Measurements from ENCODE around the gene PXT1.
"Not testable (repeated sequence)": the region's sequence is repeated elsewhere in the genome, so short reads cannot be mapped to it uniquely, and the experiment has no call there.

PXT1 gene

DNA sequence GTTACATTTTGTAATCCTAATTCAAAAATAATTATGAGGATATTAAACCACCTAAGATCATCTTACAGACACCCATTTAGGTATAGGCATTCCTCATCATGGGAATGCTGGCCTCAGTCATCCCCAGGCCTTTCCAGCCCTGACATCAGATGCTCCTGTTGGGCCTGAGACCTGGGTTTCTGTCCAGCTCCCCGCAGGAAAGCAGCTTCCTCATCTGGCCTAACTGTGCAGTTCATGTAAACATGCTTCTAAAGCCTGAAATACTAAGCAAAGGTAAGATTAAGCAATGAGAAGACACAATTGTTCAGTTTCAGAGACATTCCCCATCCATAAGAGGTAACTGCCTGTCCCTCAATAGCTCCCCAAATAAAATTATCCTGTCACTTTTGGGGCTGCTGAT is 74.2 kb downstream of the PXT1 start:
- DNase-seq: no peak

DNA sequence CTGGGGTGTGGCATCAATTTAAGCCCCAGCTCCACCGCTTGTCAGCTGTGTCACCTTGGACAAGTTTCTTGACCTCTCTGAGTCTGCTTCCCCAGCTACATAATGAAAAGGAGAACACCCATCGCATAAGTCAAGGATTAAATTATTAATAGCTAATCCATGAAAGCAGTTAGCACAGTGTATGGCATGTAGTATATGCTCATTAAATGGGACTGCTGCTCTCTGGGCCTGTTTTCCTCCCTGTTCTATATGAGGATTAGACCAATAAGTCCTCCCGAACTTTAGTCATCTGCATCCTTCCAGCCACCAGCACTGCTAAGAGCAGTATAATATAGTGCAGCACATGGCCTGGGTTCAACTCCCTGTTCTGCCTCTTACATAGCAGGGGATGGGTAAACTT is 74.9 kb downstream of the PXT1 start:
- no peak for DNase-seq

DNA sequence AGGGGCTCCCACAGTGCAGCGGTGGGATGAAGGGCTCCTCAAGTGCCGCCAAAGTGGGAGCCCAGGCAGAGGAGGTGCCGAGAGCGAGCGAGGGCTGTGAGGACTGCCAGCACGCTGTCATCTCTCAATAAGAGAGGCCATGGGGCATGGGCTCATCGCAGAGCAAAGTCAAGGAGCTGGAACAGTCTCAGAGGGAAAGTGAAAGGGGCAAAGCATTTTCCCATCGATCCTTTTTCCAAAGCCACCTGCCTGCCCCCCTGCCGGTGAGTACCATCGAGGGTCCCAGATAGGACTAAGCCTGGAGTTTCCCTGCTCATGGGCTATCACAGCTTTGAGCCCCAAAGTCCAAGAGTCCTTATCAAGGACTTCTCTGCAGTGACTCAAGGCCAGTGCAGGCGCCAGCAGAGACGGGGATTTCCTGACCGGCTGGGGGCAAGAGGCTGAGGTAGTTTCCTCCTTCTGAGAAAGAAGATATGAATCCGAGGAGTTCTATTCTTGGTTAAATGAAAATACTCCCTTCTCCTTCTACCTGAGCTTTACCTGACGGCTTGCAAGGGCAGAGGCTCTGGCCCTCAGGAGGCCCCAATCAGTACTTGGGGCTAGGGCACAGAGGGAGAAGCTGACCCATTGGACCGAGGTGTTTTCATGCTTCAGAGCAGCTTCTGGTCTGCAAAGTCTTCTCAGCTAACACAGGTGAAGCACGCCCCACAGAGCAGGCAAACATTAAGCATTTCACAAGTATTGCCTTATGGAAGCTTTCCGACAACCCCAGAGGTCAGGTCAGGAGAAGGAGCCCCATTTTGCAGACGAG is 77.8 kb downstream of the PXT1 start:
- DNase-seq: no peak

DNA sequence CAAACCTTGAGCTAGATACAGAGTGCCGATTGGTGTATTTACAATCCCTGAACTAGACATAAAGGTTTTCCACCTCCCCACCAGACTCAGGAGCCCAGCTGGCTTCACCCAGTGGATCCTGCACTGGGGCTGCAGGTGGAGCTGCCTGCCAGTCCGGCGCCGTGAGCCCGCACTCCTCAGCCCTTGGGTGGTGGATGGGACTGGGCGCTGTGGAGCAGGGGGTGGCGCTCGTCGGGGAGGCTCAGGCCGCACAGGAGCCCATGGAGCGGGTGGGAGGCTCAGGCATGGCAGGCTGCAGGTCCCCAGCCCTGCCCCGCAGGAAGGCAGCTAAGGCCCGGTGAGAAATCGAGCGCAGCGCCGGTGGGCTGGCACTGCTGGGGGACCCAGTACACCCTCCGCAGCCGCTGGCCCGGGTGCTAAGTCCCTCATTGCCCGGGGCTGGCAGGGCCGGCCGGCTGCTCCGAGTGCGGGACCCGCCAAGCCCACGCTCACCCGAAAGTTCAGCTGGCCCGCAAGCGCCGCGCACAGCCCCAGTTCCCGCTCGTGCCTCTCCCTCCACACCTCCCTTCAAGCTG is 78.5 kb downstream of the PXT1 start:
- not testable (repeated sequence) for DNase-seq

DNA sequence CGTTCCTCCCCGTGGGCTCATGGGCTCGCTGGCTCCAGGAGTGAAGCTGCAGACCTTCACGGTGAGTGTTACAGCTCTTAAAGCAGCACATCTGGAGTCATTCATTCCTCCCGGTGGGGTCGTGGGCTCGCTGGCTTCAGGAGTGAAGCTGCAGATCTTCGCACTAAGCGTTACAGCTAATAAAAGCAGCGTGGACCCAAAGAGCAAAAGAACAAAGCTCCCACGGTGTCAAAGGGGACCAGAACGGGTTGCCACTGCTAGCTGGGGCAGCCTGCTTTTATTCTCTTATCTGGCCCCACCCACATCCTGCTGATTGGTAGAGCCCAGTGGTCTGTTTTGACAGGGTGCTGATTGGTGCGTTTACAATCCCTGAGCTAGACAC is 79.3 kb downstream of the PXT1 start:
- not testable (repeated sequence) for DNase-seq

DNA sequence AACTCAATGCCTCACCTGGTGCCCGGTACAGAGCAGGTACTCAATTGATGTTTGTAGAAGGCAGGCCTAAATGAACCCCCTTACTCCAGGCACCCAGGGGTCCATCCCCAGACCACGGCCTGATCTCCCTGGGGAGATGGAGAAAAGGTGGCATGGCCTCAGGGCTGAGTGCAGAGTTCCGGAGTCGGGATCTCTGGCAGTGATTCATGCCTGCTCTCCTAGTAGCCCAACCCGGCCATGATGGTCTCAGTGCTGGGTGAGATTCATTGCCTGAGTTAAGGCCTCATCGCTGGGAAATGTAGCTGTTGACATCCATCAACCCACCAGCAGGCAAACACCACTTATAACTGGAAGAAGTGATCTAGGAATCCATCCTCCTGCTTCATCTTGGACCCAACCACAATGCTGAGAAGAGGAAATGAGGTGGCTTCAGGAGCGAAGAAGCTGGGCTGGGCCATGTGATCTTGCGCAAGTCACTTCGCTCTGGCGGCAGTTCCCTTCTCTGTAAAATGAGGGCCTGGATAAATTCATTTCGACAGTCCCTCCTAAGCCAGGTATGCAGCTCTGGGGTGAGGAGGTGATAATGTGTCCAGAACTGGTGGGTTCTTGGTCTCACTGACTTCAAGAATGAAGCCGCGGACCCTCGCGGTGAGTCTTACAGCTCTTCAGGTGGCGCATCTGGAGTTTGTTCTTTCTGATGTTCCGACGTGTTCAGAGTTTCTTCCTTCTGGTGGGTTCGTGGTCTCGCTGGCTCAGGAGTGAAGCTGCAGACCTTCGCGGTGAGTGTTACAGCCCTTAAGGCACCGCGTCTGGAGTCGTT is 79.9 kb downstream of the PXT1 start:
- no peak for DNase-seq

DNA sequence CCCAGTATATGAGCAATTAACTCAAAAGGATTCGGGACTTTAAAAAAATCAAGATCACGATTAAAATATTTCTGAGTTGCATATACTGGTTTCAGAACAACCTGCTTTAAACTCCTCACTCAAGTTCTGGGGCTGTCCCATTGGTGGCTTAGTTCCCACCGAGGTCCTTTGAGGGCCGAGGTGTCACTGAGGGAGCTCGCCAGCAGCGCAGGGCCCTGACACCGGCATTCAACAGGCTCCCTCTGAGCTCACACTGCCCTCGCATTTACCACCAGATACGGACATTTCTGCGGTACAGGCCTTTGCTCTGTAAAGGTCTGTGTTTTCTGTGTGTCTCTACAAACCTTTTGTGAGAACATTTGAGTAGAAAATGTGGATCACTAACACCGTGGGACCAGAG is 81.6 kb downstream of the PXT1 start:
- no peak for DNase-seq

DNA sequence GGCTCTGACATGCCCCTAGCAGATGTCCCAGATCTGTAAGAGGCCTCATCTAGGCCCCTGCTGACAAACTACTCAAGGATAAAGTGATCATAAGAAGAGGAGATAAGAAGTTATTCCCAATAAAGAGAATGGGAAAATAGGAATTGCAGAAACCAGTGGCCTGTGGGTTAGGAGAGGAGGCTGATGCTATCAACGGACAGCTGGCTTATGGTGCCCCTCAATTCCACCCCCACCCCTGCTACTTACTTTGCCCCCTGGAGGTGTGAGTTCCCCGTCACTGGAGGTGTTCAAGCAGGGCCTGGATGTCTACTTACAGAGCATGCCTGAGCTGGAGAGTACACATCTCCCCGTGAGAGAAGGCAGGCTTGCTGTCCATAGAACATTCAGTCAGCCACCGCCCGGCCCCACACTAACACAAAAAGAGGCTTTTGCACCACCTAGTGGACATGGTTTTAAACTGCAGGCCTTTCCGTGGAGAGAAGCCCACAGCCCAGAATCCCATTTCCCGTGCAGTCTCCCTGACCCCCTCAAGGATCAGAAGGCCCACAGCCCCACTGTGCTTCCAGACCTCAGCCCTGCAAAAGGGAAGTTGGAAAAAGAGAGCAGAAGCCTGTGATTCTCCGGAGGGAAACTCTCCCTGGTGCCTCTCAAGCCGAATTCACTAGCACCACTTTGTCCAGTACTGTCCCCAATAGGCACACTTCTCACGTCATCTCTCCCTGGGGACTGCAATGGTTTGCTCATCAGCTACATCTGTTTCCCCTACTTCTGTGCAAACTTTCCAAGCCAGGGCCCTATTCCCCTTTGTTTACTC is 82.2 kb downstream of the PXT1 start:
- DNase-seq: peak; percentile 76

DNA sequence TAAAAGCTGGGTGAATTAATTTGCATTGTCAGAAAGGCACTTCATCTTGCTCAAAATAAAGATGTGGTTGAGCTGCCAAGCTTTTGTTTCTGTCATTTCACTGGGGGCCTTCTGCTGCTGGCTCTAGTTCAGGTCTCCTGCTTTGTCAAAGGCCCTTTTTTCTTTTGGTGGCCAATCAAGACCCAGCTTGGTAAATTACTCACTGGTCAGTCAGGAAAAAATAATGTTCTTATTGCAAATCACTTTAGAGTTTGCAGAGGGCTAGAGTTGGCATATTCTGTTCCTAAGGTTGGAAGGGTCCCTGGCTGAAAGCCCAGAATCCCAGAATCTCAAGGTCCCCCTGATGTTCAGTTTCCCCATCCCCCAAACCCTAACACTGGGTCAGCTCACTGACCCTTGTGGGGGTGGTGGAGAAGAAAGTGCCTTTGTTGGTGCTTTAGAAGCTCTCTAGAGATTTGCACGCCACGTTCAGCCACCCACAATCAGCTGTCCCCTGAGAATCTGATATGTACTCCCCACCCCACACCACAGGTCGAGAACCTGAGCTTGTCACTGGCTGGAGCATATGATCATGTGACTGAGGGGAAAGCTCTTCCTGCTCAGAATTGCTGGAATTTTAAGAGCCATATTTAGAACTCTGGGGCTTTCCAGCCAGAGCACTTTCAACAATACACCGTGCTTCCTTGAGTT is 84.3 kb downstream of the PXT1 start:
- DNase-seq: no peak

DNA sequence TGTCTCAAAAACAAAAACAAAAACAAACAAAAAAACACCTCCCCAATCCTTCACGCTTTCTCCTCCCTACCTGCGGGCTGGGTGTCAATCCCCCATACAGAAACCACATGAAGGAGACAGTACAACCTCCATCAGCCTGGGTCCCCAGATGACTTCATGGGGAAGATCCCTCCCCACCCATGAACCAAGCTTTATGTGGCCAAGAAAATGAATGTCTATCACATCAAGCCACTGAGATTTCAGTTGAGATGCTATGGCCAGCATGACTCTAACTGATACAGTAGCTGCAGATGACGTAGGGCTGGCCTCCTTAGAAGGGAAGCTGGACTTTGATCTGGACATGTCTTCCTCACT is 84.8 kb downstream of the PXT1 start:
- DNase-seq: no peak

DNA sequence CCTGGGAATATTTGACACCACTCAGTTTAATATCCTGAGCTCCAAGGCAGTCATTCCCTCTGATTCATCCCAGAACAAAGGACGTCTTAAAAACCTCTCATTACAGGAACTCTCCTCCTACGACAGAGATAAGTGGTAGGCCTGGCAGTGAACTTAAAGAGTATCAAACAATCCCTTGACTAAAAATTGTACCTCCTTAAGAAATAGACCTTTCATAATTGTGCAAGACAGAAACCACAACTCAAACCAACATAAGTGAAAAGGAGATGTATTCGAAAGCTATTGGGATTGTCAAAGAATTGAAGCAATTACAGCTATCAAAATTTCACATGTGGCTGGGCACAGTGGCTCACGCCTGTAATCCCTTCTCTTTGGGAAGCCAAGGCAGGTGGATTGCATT is 86.8 kb downstream of the PXT1 start:
- no peak for DNase-seq

DNA sequence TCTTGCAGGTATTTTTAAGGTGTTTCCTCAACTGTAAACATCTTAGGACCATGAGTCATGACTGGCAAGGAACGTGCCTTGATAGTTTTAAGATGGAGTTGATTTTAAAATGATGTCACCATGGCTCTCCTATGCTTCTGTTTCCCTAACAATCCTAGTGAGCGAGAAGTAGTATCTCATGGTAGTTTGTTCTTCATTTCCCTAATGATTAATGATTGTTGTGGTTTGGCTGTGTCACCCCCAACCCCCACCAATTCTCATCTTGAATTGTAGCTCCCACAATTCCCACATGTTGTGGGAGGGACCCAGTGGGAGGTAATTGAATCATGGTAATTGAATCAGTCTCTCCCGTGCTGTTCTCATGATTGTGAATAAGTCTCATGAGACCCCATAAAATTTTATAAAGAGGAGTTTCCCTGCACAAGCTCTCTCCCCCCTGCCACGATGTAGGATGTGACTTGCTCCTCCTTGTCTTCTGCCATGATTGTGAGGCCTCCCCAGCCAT is 89.2 kb downstream of the PXT1 start:
- DNase-seq: no peak

DNA sequence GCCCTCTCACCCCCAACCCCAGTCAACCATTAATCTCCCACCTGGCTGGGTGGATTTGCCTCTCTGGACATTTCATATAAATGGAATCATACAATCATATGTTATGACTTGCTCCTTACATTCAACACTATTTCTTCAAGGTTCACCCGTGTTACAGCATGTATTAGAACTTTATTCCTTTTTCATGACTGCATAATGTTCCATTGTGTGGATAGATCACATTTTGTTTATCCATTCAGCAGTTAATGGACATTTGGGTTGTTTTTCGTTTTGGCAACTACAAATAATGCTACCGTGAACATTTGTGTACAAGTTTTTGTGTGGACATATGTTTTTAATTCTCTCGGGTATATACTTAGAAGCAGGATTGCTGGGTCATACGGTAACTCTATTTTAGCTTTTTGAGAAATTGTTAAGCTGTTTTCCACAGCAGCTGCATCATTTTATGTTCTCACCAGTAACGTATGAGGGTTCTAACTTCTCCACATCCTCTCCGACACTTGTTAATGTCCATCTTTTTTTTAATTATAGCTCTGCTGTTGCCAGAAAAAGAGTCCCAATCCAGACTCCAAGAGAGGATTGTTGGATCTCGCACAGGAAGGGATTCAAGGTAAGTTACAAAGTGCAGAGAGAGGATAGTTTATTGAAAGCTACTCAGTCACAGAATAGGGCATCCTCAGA is 90.0 kb downstream of the PXT1 start:
- no peak for DNase-seq

DNA sequence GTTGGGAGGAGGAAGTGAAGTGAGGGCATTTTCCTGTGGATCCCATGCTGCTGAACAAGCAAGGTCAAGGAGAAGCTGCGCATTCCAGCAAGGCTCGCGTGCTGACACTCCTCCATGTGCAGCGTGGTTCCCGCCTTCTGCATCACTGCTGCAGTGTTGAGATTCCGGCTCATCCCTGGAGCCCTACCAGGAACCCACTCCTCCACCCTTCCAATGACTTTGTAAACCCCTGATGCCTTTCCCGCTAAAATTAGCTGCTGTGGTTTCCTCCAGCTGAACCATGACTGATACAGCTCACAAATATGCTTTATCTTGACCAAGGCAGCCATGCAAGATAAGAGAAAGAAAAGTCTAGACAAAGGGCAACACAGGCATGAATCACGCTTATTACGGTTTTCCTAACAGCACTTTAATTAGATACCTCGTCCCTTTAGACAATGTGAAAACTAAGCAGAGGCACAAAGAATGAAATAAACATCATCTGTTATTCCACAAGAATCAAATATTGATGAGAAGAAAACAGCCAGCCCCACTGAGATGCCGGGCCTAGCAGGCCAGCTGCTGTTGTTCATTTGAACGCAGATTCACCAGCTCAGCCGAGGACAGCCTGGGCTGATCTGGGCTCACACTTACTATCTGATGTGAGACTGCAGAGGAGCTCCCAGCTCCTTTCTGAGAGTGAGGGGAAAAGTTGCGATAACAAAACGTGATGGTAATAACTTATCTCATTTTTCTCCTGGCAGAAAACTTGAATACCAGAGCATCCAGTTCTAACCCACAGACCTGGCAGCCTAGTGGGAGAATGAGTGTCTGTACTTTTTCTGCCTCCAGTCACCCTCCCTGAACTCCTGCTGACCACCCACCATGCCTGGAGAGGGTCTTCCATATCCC is 91.7 kb downstream of the PXT1 start:
- DNase-seq: no peak

DNA sequence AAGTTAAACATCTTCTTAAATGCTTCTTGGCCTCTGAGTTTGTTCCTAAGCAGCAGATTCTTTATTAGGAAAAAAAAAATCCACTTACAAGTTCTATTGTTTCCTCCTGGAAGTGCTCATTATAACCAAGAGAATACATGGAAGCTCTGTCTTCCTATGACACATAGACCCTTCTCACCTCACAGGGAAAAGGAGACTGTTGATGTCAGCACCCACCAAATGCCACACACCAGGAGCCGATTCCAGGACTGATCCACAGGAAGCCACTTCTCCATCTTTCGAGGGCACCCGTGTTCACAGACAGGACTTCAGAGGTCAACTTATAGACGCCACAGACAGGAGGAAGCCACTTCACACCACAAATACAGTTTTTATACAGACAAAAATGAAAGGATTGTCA is 92.6 kb downstream of the PXT1 start:
- no peak for DNase-seq

DNA sequence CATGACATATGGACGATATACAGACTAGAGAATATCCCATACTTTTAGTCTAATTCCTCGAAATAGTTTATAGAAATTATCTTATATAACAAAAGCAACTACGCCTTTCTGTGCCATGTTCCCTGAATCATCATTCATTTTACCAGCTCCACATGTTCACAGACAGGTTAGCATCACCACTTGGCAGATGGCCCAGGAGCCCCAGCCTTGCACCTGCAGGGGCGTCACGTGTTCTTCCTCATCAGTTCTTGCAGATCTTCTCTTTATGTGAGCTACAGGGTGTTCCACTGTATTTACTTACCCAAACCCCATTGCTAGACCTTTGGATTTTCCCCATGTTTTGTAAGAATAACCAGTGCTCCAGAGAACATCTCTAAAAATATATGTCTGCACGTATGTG is 93.4 kb downstream of the PXT1 start:
- peak; percentile 97 for DNase-seq

DNA sequence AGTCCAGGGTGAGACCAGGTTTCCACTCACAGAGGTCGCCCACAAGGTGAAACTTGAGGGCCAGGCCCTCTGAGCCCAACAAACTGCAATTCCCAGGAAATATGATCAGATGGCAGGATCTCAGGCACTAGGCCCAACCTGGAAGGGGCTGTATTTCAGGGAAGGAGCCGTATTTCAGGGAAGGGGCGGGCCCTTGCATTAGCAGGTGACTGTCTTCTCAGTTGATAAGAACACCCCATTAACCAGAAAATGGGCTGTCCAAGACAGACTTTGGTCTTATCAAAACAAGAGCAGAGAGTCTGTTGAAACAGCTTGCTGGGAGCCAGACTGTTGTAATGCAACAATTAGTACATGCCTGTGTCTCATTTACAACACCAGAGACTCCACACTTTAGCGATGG is 95.0 kb downstream of the PXT1 start:
- DNase-seq: no peak

DNA sequence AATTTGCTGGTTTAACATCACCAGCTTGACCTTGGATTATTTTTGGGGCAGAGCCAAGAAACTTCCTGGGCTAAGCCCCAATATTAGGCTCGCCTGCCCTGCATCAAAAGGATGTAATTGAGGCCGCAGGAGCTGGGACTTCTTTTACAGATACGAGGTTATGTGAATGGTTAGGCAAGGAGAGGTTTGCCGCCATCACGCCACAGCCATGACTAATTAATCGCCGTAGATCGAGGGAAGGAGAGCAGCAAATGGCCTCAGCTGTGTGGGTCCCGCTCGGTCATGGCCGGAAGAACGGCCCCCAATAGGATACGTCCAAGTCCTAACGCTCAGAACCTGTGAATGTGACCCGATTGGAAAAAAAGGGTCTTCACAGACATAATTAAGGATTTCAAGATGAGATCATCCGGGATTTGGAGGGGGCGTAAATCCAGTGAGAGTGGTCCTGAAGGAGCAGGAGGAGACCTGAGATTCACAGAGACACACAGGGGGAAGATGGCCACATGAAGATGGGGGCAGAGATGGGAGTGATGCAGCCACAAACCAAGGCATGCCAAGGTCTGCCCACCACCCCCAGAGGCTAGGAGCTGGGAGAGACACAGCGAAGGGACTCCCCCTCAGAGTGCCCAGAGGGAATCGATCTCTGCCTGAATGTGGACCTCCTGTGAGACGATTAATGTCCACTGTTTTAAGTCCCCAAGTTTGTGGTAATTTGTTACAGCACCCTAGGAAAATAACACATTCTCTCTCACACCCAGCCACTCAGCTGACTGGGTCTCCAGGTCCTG is 96.0 kb downstream of the PXT1 start:
- DNase-seq: no peak

DNA sequence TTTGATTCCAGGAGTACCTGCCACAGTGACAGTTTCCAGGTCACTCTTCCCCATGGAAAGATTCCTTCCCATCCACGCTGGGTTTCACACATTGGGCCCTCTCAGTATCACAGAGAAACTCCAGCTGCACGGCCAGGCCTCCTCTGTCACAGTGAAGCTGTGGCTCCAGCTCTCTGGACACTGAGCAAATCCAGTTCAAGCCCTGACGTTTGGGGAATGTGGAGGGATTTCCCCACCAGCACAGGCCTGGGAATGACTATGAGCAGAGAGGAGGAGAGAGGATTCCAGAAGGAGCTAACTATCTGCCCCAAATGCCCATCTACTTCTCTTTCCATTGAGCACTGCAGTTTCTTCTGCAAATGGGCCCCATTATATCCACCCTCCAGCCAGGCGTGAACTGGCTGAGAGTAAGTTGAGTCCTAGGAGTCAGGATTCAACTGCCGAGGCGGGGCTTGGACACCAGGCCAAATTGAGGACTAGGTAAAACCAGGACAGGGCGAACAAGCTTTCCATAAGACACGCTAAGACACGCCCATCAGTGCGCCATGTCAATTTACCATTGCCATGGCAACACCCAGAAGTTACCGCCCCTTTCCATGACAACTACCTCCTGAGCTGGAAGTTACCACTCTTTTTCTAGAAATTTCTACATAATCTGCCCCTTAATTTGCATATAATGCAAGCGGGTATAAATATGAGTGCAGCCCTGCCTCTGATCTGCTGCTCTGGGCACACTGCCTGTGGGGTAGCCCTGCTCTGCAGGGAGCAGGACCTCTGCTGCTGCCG is 96.8 kb downstream of the PXT1 start:
- DNase-seq: no peak
